Nephron (organoid): Measurements from ENCODE around the gene NSUN2.

Source experiments
- H3K27ac Mint-ChIP-seq, 3 experiments: 2 replicates each; pipeline ENCODE4 v1.8.0; 2020; ENCODE audit warnings: mixed read lengths in 3 of 3, mild to moderate bottlenecking in 2 of 3, moderate library complexity in 1 of 3
- H3K27me3 Mint-ChIP-seq: 2 replicates; pipeline ENCODE4 v1.8.0; 2021; ENCODE audit warnings: low read depth, mild to moderate bottlenecking, moderate library complexity, mixed read lengths
- H3K36me3 Mint-ChIP-seq: 2 replicates; pipeline ENCODE4 v1.8.0; 2020; ENCODE audit warnings: low read depth, mixed read lengths
- H3K4me1 Mint-ChIP-seq: 2 replicates; pipeline ENCODE4 v1.8.0; 2020; ENCODE audit warnings: mixed read lengths
- H3K4me3 Mint-ChIP-seq, 3 experiments: 2 replicates each; pipeline ENCODE4 v1.8.0; 2020; ENCODE audit warnings: mild to moderate bottlenecking in 3 of 3, mixed read lengths in 3 of 3, moderate library complexity in 2 of 3
- H3K9me3 Mint-ChIP-seq: 2 replicates; pipeline ENCODE4 v1.8.0; 2020; ENCODE audit warnings: mixed read lengths
- CTCF ChIP-seq, 3 experiments: fragments of 200-600 bp; sonication (generic); IDR thresholded peaks; one replicate each; pipeline ENCODE4 v1.5.0; 2021; ENCODE audit warnings: antibody characterized with exemption in 3 of 3; ENCODE audit not compliant: unreplicated experiment in 3 of 3

Gene NSUN2

GRCh38 chr5:6667648-6668047 is 34.8 kb upstream of the NSUN2 start:
- no peaks in the 10 kb centered on the region for H3K4me1 Mint-ChIP-seq
- no peak for TF ChIP-seq CTCF (IDR thresholded peaks at IDR 0.05; ENCODE audit: unreplicated experiment in 3 of 3)
- H3K27ac Mint-ChIP-seq: no peak overlapping the region
- H3K4me3 Mint-ChIP-seq: no peak overlapping the region
- peaks cover 20% of the 10 kb centered on the region for H3K36me3 Mint-ChIP-seq
- H3K9me3 Mint-ChIP-seq: no peaks in the 10 kb centered on the region
- H3K27me3 Mint-ChIP-seq: no peaks in the 10 kb centered on the region

GRCh38 chr5:6666762-6667161 is 33.9 kb upstream of the NSUN2 start:
- H3K4me1 Mint-ChIP-seq: no peaks in the 10 kb centered on the region
- TF ChIP-seq CTCF (IDR thresholded peaks at IDR 0.05; ENCODE audit: unreplicated experiment in 3 of 3): no peak
- H3K36me3 Mint-ChIP-seq: peaks cover 25% of the 10 kb centered on the region
- H3K4me3 Mint-ChIP-seq: no peak overlapping the region
- H3K9me3 Mint-ChIP-seq: no peaks in the 10 kb centered on the region
- H3K27me3 Mint-ChIP-seq: no peaks in the 10 kb centered on the region
- no peak overlapping the region for H3K27ac Mint-ChIP-seq

GRCh38 chr5:6660688-6661087 is 27.8 kb upstream of the NSUN2 start:
- no peak for TF ChIP-seq CTCF (IDR thresholded peaks at IDR 0.05; ENCODE audit: unreplicated experiment in 3 of 3)
- Mint-ChIP-seq H3K27me3 (no peaks in the 10 kb centered on the region), H3K9me3 (peaks cover 14% of the 10 kb centered on the region), H3K36me3 (peaks cover 45% of the 10 kb centered on the region), H3K4me1 (no peaks in the 10 kb centered on the region), H3K27ac (no peak overlapping the region), H3K4me3 (no peak overlapping the region)

- Mint-ChIP-seq H3K36me3 (peaks cover 51% of the 10 kb centered on the region), H3K27me3 (no peaks in the 10 kb centered on the region), H3K4me3 (no peak overlapping the region), H3K27ac (no peak overlapping the region), H3K9me3 (peaks cover 18% of the 10 kb centered on the region), H3K4me1 (no peaks in the 10 kb centered on the region)
- TF ChIP-seq CTCF (IDR thresholded peaks at IDR 0.05; ENCODE audit: unreplicated experiment in 3 of 3): no peak
These were observed 27.3 kb upstream of the NSUN2 start for GRCh38 chr5:6659941-6660684.

- Mint-ChIP-seq H3K36me3 (peaks cover 50% of the 10 kb centered on the region), H3K4me3 (no peak overlapping the region), H3K4me1 (no peaks in the 10 kb centered on the region), H3K9me3 (peaks cover 19% of the 10 kb centered on the region), H3K27ac (no peak overlapping the region), H3K27me3 (no peaks in the 10 kb centered on the region)
- TF ChIP-seq CTCF (IDR thresholded peaks at IDR 0.05; ENCODE audit: unreplicated experiment in 3 of 3): no peak
These were observed 23.8 kb upstream of the NSUN2 start for GRCh38 chr5:6656680-6657079.

- Mint-ChIP-seq H3K4me1 (no peaks in the 10 kb centered on the region), H3K27me3 (no peaks in the 10 kb centered on the region), H3K27ac (no peak overlapping the region), H3K4me3 (no peak overlapping the region), H3K9me3 (peaks cover 19% of the 10 kb centered on the region), H3K36me3 (peaks cover 50% of the 10 kb centered on the region)
- TF ChIP-seq CTCF (IDR thresholded peaks at IDR 0.05; ENCODE audit: unreplicated experiment in 3 of 3): no peak
These were observed 22.6 kb upstream of the NSUN2 start for GRCh38 chr5:6655432-6655831.
